ENCODE measurements around the gene SMG6.

The SMG6 gene

DNA sequence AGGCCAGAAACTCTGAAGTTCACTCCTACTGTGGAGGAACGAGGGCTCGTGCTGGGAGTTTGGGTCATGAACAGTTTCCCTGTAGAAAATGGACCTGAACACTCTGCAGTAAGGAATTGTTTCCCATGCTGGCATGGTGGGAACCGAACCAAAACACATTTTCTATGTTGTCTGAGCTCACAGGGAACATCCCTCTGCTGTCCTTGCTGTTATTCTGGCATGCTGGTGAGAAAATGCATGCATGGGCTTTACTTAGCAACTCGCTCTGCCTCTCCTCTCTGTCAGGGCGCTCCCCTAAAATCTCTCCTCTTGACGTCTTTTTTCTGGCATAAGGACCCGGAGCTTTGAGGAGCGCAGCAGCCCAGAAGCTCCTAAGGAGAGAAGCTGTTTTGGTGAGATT is 283.9 kb downstream of the SMG6 start:
- H3K79me2 ChIP-seq (ENCODE audit: insufficient read depth, low read length) = no peaks in the 10 kb centered on the region
- H3K27ac ChIP-seq (ENCODE audit: low read depth, low read length, poor library complexity, severe bottlenecking) = no peak overlapping the region
- peaks cover 32% of the 10 kb centered on the region for H3K27me3 ChIP-seq (ENCODE audit: insufficient read depth, low read length)
- no peaks in the 10 kb centered on the region for H3K9me2 ChIP-seq (ENCODE audit: low read depth, low read length)
- H3K4me1 ChIP-seq (ENCODE audit: insufficient read depth, low read length, severe bottlenecking) = peaks cover 3% of the 10 kb centered on the region
- TF ChIP-seq, protein P1, sequence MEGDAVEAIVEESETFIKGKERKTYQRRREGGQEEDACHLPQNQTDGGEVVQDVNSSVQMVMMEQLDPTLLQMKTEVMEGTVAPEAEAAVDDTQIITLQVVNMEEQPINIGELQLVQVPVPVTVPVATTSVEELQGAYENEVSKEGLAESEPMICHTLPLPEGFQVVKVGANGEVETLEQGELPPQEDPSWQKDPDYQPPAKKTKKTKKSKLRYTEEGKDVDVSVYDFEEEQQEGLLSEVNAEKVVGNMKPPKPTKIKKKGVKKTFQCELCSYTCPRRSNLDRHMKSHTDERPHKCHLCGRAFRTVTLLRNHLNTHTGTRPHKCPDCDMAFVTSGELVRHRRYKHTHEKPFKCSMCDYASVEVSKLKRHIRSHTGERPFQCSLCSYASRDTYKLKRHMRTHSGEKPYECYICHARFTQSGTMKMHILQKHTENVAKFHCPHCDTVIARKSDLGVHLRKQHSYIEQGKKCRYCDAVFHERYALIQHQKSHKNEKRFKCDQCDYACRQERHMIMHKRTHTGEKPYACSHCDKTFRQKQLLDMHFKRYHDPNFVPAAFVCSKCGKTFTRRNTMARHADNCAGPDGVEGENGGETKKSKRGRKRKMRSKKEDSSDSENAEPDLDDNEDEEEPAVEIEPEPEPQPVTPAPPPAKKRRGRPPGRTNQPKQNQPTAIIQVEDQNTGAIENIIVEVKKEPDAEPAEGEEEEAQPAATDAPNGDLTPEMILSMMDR (IDR thresholded peaks at IDR 0.05; ENCODE audit: low read length) = no peak
- TF ChIP-seq EZH2 (IDR thresholded peaks at IDR 0.05; ENCODE audit: borderline replicate concordance, low read length) = no peak
- H3K36me3 ChIP-seq (ENCODE audit: insufficient read depth, low read length) = no peaks in the 10 kb centered on the region
- no peaks in the 10 kb centered on the region for H3K9me3 ChIP-seq (ENCODE audit: low read length)
- H3K4me3 ChIP-seq (ENCODE audit: low read depth, low read length, poor library complexity, severe bottlenecking) = no peak overlapping the region
- H4K20me1 ChIP-seq (ENCODE audit: insufficient read depth, low read length) = no peaks in the 10 kb centered on the region
- no peaks in the 10 kb centered on the region for H3F3A ChIP-seq (ENCODE audit: insufficient read depth, low read length)
- H3K9ac ChIP-seq (ENCODE audit: low read length) = no peak overlapping the region
- H2AFZ ChIP-seq (ENCODE audit: low read length) = no peak overlapping the region
- H3K4me2 ChIP-seq (ENCODE audit: low read length) = no peak overlapping the region

DNA sequence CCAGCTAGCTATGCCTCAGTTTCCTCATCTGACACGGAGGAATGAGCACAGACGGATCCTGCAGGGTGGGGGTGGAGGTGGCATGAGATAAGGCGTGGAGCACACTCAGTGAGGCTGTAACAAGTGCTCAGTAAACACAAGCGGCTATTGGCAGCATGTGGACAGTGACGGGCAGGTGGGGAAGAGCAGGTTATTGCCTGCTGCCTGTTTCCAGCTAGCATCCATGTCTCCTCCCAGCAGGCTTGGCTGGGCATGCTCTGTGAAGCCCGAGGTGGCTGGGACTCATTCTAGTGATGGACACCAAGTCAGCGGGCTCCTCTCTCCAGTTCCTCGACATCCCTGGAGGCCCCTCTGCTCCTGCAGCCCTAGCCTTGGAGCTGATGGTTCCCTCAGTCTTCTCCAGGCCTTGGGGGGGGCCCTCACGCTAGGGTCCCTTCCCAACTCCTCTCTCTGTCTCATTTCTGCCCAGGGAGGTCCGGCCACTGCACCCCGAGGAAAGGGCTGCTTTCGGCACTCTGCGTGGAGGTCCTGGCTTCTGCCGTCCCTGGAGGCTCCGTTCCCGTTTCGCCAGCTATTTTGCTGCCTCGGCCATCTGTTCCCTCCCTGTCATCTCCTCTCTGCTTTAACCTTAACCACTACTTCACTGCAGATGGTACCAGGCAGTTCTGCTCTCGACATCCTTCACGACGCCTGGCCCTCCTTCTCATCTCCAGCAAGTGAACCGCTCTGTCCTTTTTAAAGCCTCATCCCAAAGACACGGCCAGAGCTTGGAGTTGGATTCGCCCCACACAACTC is 284.7 kb downstream of the SMG6 start:
- H3K9me2 ChIP-seq (ENCODE audit: low read depth, low read length) = no peaks in the 10 kb centered on the region
- no peak overlapping the region for H3K27ac ChIP-seq (ENCODE audit: low read depth, low read length, poor library complexity, severe bottlenecking)
- peaks cover 3% of the 10 kb centered on the region for H3K4me1 ChIP-seq (ENCODE audit: insufficient read depth, low read length, severe bottlenecking)
- no peak overlapping the region for H2AFZ ChIP-seq (ENCODE audit: low read length)
- H3K36me3 ChIP-seq (ENCODE audit: insufficient read depth, low read length) = no peaks in the 10 kb centered on the region; the same call in 1 of the 2 replicates
- H3K9ac ChIP-seq (ENCODE audit: low read length) = no peak overlapping the region
- no peaks in the 10 kb centered on the region for H3K79me2 ChIP-seq (ENCODE audit: insufficient read depth, low read length)
- H3K9me3 ChIP-seq (ENCODE audit: low read length) = no peaks in the 10 kb centered on the region
- no peaks in the 10 kb centered on the region for H3F3A ChIP-seq (ENCODE audit: insufficient read depth, low read length)
- no peak overlapping the region for H3K4me2 ChIP-seq (ENCODE audit: low read length)
- no peak for TF ChIP-seq EZH2 (IDR thresholded peaks at IDR 0.05; ENCODE audit: borderline replicate concordance, low read length)
- TF ChIP-seq, protein P1 (IDR thresholded peaks at IDR 0.05; ENCODE audit: low read length) = no peak
- no peak overlapping the region for H3K4me3 ChIP-seq (ENCODE audit: low read depth, low read length, poor library complexity, severe bottlenecking)
- no peaks in the 10 kb centered on the region for H4K20me1 ChIP-seq (ENCODE audit: insufficient read depth, low read length)
- peaks cover 30% of the 10 kb centered on the region for H3K27me3 ChIP-seq (ENCODE audit: insufficient read depth, low read length)

DNA sequence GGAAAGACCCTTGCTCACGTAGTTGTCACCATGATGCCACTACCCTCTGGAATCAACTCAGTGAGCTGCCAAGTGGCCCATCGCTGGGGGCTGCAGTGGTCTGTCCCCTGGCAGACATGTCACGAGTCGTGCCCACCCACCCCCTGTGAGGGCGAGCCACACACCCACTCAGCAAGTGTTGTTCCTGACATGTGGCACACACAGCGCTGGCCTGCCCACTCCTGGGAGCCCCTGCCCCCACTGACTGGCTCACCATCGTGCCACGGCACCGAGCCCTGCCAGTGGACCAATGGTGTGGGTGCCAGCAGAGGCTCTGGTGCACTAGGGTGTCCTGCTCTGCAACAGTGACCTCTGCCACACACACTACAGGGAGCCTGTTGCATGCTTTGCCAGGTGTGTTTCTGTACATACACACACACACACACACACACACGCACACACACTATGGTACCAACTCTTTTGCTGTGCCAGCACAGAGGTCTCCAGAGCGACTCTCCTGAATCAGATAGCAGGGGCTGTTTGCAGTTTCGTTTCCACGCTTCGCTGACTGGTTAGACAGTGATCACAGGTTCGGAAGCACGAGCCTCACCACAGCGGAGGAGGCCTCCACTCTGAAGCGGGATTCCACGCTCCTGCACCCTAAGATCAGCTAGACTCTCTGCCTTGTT is 286.2 kb downstream of the SMG6 start:
- Histone ChIP-seq H3K9me3 (ENCODE audit: low read length) (no peaks in the 10 kb centered on the region), H2AFZ (ENCODE audit: low read length) (no peak overlapping the region), H3K4me2 (ENCODE audit: low read length) (no peak overlapping the region), H3K79me2 (ENCODE audit: insufficient read depth, low read length) (no peaks in the 10 kb centered on the region), H3K4me3 (ENCODE audit: low read depth, low read length, poor library complexity, severe bottlenecking) (no peak overlapping the region), H3K9ac (ENCODE audit: low read length) (no peak overlapping the region), H3K36me3 (ENCODE audit: insufficient read depth, low read length) (no peaks in the 10 kb centered on the region; the same call in 1 of the 2 replicates), H3K9me2 (ENCODE audit: low read depth, low read length) (no peaks in the 10 kb centered on the region), H3K4me1 (ENCODE audit: insufficient read depth, low read length, severe bottlenecking) (peaks cover 3% of the 10 kb centered on the region), H3K27me3 (ENCODE audit: insufficient read depth, low read length) (peaks cover 36% of the 10 kb centered on the region), H3K27ac (ENCODE audit: low read depth, low read length, poor library complexity, severe bottlenecking) (no peak overlapping the region), H4K20me1 (ENCODE audit: insufficient read depth, low read length) (no peaks in the 10 kb centered on the region), H3F3A (ENCODE audit: insufficient read depth, low read length) (no peaks in the 10 kb centered on the region)
- TF ChIP-seq, protein P1 (IDR thresholded peaks at IDR 0.05; ENCODE audit: low read length) = no peak
- no peak for TF ChIP-seq EZH2 (IDR thresholded peaks at IDR 0.05; ENCODE audit: borderline replicate concordance, low read length)

Measured in OCI-LY1 (cell line).